Trophoblast cell (in vitro differentiated cells and primary cell): ENCODE results near the gene TMEM121B.

ENCODE experiments used
- DNase-seq, 2 donors: peaks; one replicate each; pipeline ENCODE4 v3.0.0-alpha.2; 2016
- H2AFZ ChIP-seq: 2 replicates; pipeline ENCODE4 v1.6.1; 2013; ENCODE audit warnings: low read length, moderate library complexity, mild to moderate bottlenecking; ENCODE audit not compliant: insufficient read depth, poor library complexity
- H2AK5ac ChIP-seq: 2 replicates; pipeline ENCODE4 v1.6.1; 2013; ENCODE audit warnings: mild to moderate bottlenecking, low read length
- H2BK120ac ChIP-seq: 2 replicates; pipeline ENCODE4 v1.6.1; 2013; ENCODE audit warnings: low read length, mild to moderate bottlenecking, moderate library complexity; ENCODE audit not compliant: insufficient read depth, poor library complexity
- H2BK12ac ChIP-seq: 2 replicates; pipeline ENCODE4 v1.6.1; 2013; ENCODE audit warnings: mild to moderate bottlenecking, low read length, moderate library complexity
- H2BK5ac ChIP-seq: 2 replicates; pipeline ENCODE4 v1.6.1; 2013; ENCODE audit warnings: low read length, low read depth, moderate library complexity, mild to moderate bottlenecking; ENCODE audit not compliant: poor library complexity
- H3K14ac ChIP-seq: 2 replicates; pipeline ENCODE4 v1.6.1; 2013; ENCODE audit warnings: mild to moderate bottlenecking, low read length
- H3K18ac ChIP-seq: 2 replicates; pipeline ENCODE4 v1.6.1; 2013; ENCODE audit warnings: mild to moderate bottlenecking, low read length
- H3K23ac ChIP-seq: 2 replicates; pipeline ENCODE4 v1.6.1; 2013; ENCODE audit warnings: low read length
- H3K27ac ChIP-seq: 2 replicates; pipeline ENCODE4 v1.5.1; 2013; ENCODE audit warnings: low read depth, mild to moderate bottlenecking, inconsistent platforms, low read length, moderate library complexity
- H3K27me3 ChIP-seq: 2 replicates; pipeline ENCODE4 v1.6.1; 2013; ENCODE audit warnings: inconsistent platforms, mild to moderate bottlenecking, low read length, moderate library complexity; ENCODE audit not compliant: insufficient read depth
- H3K36me3 ChIP-seq, 2 experiments: 1 replicate in 1 of 2; 2 replicates in 1 of 2; pipeline ENCODE4 v1.6.1; 2013; ENCODE audit warnings: low read length in 2 of 2, mild to moderate bottlenecking in 2 of 2, moderate library complexity in 1 of 2; ENCODE audit not compliant: insufficient read depth in 2 of 2, control insufficient read depth in 1 of 2
- H3K4ac ChIP-seq: 2 replicates; pipeline ENCODE4 v1.6.1; 2013; ENCODE audit warnings: low read depth, mild to moderate bottlenecking, low read length, moderate library complexity
- H3K4me1 ChIP-seq, 2 experiments: 1 replicate in 1 of 2; 2 replicates in 1 of 2; pipeline ENCODE4 v1.6.1; 2013; ENCODE audit warnings: low read length in 2 of 2, mild to moderate bottlenecking in 2 of 2, moderate library complexity in 1 of 2; ENCODE audit not compliant: insufficient read depth in 2 of 2, control insufficient read depth in 1 of 2
- H3K4me2 ChIP-seq: 2 replicates; pipeline ENCODE4 v1.6.1; 2013; ENCODE audit warnings: inconsistent platforms, mild to moderate bottlenecking, low read length, moderate library complexity
- H3K4me3 ChIP-seq: 2 replicates; pipeline ENCODE4 v1.5.1; 2013; ENCODE audit warnings: mild to moderate bottlenecking, low read depth, low read length, inconsistent platforms
- H3K79me1 ChIP-seq: one replicate; pipeline ENCODE4 v1.6.1; 2013; ENCODE audit warnings: low read length
- H3K79me2 ChIP-seq: 2 replicates; pipeline ENCODE4 v1.6.1; 2013; ENCODE audit warnings: low read length, mild to moderate bottlenecking; ENCODE audit not compliant: control insufficient read depth, insufficient read depth, poor library complexity
- H3K9ac ChIP-seq: 2 replicates; pipeline ENCODE4 v1.6.1; 2013; ENCODE audit warnings: mild to moderate bottlenecking, low read length
- H3K9me3 ChIP-seq: 2 replicates; pipeline ENCODE4 v1.6.1; 2013; ENCODE audit warnings: low read depth, mild to moderate bottlenecking, control low read depth, inconsistent platforms, low read length; ENCODE audit not compliant: insufficient read depth
- H4K12ac ChIP-seq: 2 replicates; pipeline ENCODE4 v1.6.1; 2013; ENCODE audit warnings: low read depth, mild to moderate bottlenecking, low read length, moderate library complexity
- H4K8ac ChIP-seq: 2 replicates; pipeline ENCODE4 v1.6.1; 2013; ENCODE audit warnings: low read depth, mild to moderate bottlenecking, low read length, moderate library complexity
- H4K91ac ChIP-seq: one replicate; pipeline ENCODE4 v1.6.1; 2013; ENCODE audit warnings: low read depth, mild to moderate bottlenecking, low read length, moderate library complexity
- WGBS: extraction: QIAGEN DNeasy Blood & Tissue Kit; methylation state at CpG from one replicate; pipeline ENCODE4 v1.1.7; 2013; ENCODE audit warnings: missing lambda C conversion rate; ENCODE audit not compliant: insufficient read length, insufficient coverage; ENCODE audit errors: extremely low coverage; 5-methylcytosine and 5-hydroxymethylcytosine counted together

The TMEM121B gene

GRCh38 chr22:17096071-17096470 lies 25.1 kb downstream of the TMEM121B start:
- H2BK120ac ChIP-seq, result no peak overlapping the region
- no peak overlapping the region for H2AK5ac ChIP-seq
- no peaks in the 10 kb centered on the region for H3K79me2 ChIP-seq
- H2BK5ac ChIP-seq, result no peak overlapping the region
- no peak overlapping the region for H2AFZ ChIP-seq
- no peak overlapping the region for H3K4ac ChIP-seq
- no peak overlapping the region for H3K4me3 ChIP-seq
- no peak overlapping the region for H3K18ac ChIP-seq
- no peak overlapping the region for H4K12ac ChIP-seq
- no peak overlapping the region for H3K23ac ChIP-seq
- H3K4me2 ChIP-seq, result no peak overlapping the region
- DNase-seq, result no peak
- H4K8ac ChIP-seq, result no peak overlapping the region
- H3K9me3 ChIP-seq, result no peaks in the 10 kb centered on the region
- no peak overlapping the region for H3K14ac ChIP-seq
- no peak overlapping the region for H3K27ac ChIP-seq
- no peak overlapping the region for H3K9ac ChIP-seq
- H3K79me1 ChIP-seq, result no peaks in the 10 kb centered on the region
- no peak overlapping the region for H2BK12ac ChIP-seq
- H3K27me3 ChIP-seq, result no peaks in the 10 kb centered on the region
- WGBS, result no CpG with 5 or more reads among the region's 7 CpGs
- no peak overlapping the region for H4K91ac ChIP-seq
- no peaks in the 10 kb centered on the region for H3K4me1 ChIP-seq
- H3K36me3 ChIP-seq, result peaks cover 16 to 32% of the 10 kb centered on the region in 2 experiments

- H3K79me2 ChIP-seq, result no peaks in the 10 kb centered on the region
- H3K27ac ChIP-seq, result no peak overlapping the region
- H3K27me3 ChIP-seq, result no peaks in the 10 kb centered on the region
- H2BK12ac ChIP-seq, result no peak overlapping the region
- H4K12ac ChIP-seq, result no peak overlapping the region
- peaks cover 14 to 26% of the 10 kb centered on the region in 2 experiments for H3K36me3 ChIP-seq
- H2BK5ac ChIP-seq, result no peak overlapping the region
- no peak overlapping the region for H3K18ac ChIP-seq
- H3K79me1 ChIP-seq, result no peaks in the 10 kb centered on the region
- H3K4me2 ChIP-seq, result no peak overlapping the region
- no peak overlapping the region for H2AK5ac ChIP-seq
- H3K23ac ChIP-seq, result no peak overlapping the region
- no peak overlapping the region for H4K91ac ChIP-seq
- H2BK120ac ChIP-seq, result no peak overlapping the region
- H3K4me3 ChIP-seq, result no peak overlapping the region
- H3K9ac ChIP-seq, result no peak overlapping the region
- no peak overlapping the region for H3K14ac ChIP-seq
- H4K8ac ChIP-seq, result no peak overlapping the region
- no peaks in the 10 kb centered on the region for H3K4me1 ChIP-seq
- no peak overlapping the region for H2AFZ ChIP-seq
- H3K4ac ChIP-seq, result no peak overlapping the region
- DNase-seq, result no peak
- H3K9me3 ChIP-seq, result no peaks in the 10 kb centered on the region
- no CpG with 5 or more reads among the region's 6 CpGs for WGBS
Measured at GRCh38 chr22:17095538-17095937, 25.6 kb downstream of the TMEM121B start.

GRCh38 chr22:17093081-17093480 lies 28.1 kb downstream of the TMEM121B start:
- Histone ChIP-seq H3K9ac (no peak overlapping the region), H2BK5ac (no peak overlapping the region), H3K14ac (no peak overlapping the region), H2BK120ac (no peak overlapping the region), H3K9me3 (no peaks in the 10 kb centered on the region), H3K4me2 (no peak overlapping the region), H3K18ac (no peak overlapping the region), H3K36me3 (peaks cover 3 to 7% of the 10 kb centered on the region in 2 experiments), H4K8ac (no peak overlapping the region), H4K12ac (no peak overlapping the region), H3K4ac (no peak overlapping the region), H3K27me3 (no peaks in the 10 kb centered on the region), H2AFZ (no peak overlapping the region), H3K4me1 (no peaks in the 10 kb centered on the region), H4K91ac (no peak overlapping the region), H2BK12ac (no peak overlapping the region), H3K27ac (no peak overlapping the region), H2AK5ac (no peak overlapping the region), H3K79me1 (no peaks in the 10 kb centered on the region), H3K4me3 (no peak overlapping the region), H3K79me2 (no peaks in the 10 kb centered on the region), H3K23ac (no peak overlapping the region)
- no CpG with 5 or more reads among the region's 3 CpGs for WGBS
- no peak for DNase-seq

- Histone ChIP-seq H3K4me2 (no peak overlapping the region), H3K4me1 (no peaks in the 10 kb centered on the region), H4K91ac (no peak overlapping the region), H3K9me3 (no peaks in the 10 kb centered on the region), H3K14ac (no peak overlapping the region), H3K9ac (no peak overlapping the region), H3K79me2 (no peaks in the 10 kb centered on the region), H2AFZ (no peak overlapping the region), H3K27ac (no peak overlapping the region), H3K18ac (no peak overlapping the region), H3K27me3 (no peaks in the 10 kb centered on the region), H3K4ac (no peak overlapping the region), H4K12ac (no peak overlapping the region), H3K79me1 (no peaks in the 10 kb centered on the region), H2BK120ac (no peak overlapping the region), H4K8ac (no peak overlapping the region), H3K36me3 (peaks cover 0 to under 1% of the 10 kb centered on the region in 2 experiments), H2BK12ac (no peak overlapping the region), H2AK5ac (no peak overlapping the region), H3K4me3 (no peak overlapping the region), H3K23ac (no peak overlapping the region), H2BK5ac (no peak overlapping the region)
- no CpG with 5 or more reads among the region's 4 CpGs for WGBS
- no peak for DNase-seq
Measured at GRCh38 chr22:17091851-17092250, 29.3 kb downstream of the TMEM121B start.
